Measurements from ENCODE around the gene PCED1A.
A peak's percentile ranks its signal among the peaks of the same experiment; 100 is the strongest.

PCED1A gene

DNA sequence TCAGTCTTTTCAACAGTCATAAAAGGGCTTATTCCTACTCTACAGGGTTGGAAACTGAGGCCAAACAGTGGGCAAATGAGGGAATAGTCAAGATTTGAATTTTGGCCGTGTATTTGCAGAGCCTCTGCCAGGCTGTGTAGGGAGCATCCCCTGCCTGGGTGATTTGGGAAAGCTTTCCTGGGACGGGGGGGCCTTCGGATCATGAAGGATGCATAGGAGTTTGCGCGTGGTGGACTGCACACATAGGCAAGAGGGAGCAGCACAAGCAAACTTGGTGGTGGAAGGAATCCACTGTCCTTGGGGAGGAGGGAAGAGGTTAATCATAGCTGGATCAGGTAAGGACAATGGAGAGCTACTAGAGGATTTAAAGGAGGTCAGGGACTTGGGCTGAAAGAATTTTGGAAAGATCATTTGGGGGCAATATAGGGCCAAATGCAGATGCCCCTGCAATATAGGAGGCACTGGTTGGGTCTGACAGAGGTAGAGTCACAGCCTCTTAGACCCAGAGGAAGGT, 35.3 kb upstream of the PCED1A start:
- no peaks in the 10 kb centered on the region for H3K27me3 ChIP-seq (ENCODE audit: control insufficient read depth, insufficient read depth, low read length)
- H3K36me3 ChIP-seq (ENCODE audit: control insufficient read depth, insufficient read depth, low read length) = no peaks in the 10 kb centered on the region
- no peak overlapping the region for H3K4me3 ChIP-seq (ENCODE audit: low read depth, low read length)
- H3K4me1 ChIP-seq = no peaks in the 10 kb centered on the region
- H2AFZ ChIP-seq = no peak overlapping the region
- no peak overlapping the region for H3K4me2 ChIP-seq (ENCODE audit: low read length)
- H3K79me2 ChIP-seq = peaks cover 16% of the 10 kb centered on the region
- no peaks in the 10 kb centered on the region for H3K9me3 ChIP-seq (ENCODE audit: control insufficient read depth, low read length)
- TF ChIP-seq, protein P1, sequence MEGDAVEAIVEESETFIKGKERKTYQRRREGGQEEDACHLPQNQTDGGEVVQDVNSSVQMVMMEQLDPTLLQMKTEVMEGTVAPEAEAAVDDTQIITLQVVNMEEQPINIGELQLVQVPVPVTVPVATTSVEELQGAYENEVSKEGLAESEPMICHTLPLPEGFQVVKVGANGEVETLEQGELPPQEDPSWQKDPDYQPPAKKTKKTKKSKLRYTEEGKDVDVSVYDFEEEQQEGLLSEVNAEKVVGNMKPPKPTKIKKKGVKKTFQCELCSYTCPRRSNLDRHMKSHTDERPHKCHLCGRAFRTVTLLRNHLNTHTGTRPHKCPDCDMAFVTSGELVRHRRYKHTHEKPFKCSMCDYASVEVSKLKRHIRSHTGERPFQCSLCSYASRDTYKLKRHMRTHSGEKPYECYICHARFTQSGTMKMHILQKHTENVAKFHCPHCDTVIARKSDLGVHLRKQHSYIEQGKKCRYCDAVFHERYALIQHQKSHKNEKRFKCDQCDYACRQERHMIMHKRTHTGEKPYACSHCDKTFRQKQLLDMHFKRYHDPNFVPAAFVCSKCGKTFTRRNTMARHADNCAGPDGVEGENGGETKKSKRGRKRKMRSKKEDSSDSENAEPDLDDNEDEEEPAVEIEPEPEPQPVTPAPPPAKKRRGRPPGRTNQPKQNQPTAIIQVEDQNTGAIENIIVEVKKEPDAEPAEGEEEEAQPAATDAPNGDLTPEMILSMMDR (IDR thresholded peaks at IDR 0.05) = no peak
- no peak overlapping the region for H3K27ac ChIP-seq
- no peak overlapping the region for H3K9ac ChIP-seq

DNA sequence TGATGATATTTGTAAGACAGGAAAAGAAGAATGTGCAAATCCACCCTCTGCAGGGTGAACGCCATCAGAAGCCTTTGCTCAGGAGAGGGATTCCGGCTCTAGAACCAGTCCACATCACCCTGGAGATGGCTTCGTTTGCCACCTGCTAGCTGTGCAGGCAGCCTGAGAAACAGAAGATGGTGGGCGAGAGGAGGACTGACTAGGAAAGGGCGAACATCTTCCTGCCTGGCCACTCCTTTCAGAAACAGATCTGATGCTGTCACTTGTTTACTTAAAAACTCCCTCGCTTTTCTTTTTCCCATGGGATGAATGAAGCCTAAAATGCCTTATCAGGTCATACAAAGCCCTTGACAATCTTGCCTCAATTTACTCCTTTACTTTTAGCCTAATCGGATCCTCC, 34.0 kb upstream of the PCED1A start:
- TF ChIP-seq, protein P1 (IDR thresholded peaks at IDR 0.05) = no peak
- Histone ChIP-seq H3K36me3 (ENCODE audit: control insufficient read depth, insufficient read depth, low read length) (no peaks in the 10 kb centered on the region), H3K9ac (peak overlapping the region; percentile 69), H3K4me3 (ENCODE audit: low read depth, low read length) (peak overlapping the region; percentile 92), H3K9me3 (ENCODE audit: control insufficient read depth, low read length) (no peaks in the 10 kb centered on the region), H3K27ac (no peak overlapping the region), H3K79me2 (peaks cover 16% of the 10 kb centered on the region), H3K4me1 (no peaks in the 10 kb centered on the region), H3K27me3 (ENCODE audit: control insufficient read depth, insufficient read depth, low read length) (no peaks in the 10 kb centered on the region), H2AFZ (peak overlapping the region; percentile 92), H3K4me2 (ENCODE audit: low read length) (peak overlapping the region; percentile 86)

DNA sequence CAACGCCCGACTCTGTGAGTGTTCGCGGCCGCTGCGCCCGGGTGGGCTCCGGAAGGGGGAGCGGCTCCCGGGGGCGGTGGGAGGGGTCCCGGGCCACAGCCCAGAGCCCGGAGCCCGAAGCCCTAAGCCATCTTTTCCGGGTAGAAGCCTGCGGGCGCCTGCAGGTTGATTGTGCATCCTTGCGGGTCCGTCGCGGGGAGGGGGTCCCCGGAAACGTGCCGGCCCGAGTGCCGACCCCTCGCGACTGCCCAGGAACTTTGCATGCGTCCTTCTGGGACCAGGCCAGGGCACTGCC, 33.2 kb upstream of the PCED1A start:
- Histone ChIP-seq H3K4me3 (ENCODE audit: low read depth, low read length) (peak overlapping the region; percentile 92), H2AFZ (peak overlapping the region; percentile 92), H3K36me3 (ENCODE audit: control insufficient read depth, insufficient read depth, low read length) (no peaks in the 10 kb centered on the region), H3K9me3 (ENCODE audit: control insufficient read depth, low read length) (no peaks in the 10 kb centered on the region), H3K27me3 (ENCODE audit: control insufficient read depth, insufficient read depth, low read length) (no peaks in the 10 kb centered on the region), H3K4me1 (no peaks in the 10 kb centered on the region), H3K4me2 (ENCODE audit: low read length) (peak overlapping the region; percentile 86), H3K9ac (peak overlapping the region; percentile 69), H3K27ac (no peak overlapping the region), H3K79me2 (peaks cover 16% of the 10 kb centered on the region)
- TF ChIP-seq, protein P1 (IDR thresholded peaks at IDR 0.05) = no peak

DNA sequence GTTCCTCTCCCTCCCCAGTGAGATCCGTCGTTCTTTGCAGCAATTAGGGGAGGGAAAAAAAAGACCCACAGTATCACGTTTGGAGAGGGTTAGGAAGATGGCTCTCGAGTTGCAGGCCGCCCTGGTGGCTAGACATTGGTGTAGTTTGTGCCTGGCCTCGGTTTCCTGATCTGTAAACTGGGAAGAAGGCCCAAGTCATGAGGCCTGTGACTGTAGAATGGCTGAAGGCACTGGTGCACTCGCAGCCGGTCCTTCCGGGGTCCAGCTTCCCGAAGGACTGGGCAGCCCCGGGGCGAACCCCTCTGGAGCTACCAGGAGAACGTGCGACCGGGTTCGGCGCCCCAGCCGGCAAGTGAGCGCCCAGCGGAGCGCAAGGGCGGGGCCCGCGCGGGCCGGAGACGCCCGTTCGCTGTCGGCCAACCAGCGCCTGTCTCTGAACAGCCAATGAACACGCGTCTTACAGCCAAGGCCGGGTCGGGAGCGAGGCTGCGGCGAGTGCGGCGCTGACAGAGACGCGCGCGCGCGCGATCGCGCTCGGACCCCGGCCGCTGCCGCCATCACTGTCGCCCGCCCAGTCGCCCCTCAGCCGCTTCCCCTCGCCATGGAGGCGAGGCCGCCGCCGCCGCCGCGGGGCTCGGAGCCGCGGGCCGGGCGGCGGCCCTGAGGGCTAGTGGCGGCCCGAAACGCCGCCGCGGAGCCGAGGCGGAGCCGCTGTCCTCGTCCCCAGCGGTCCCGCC, 32.7 kb upstream of the PCED1A start, which contains the start of gene PTPRA:
Gene PTPRA (plus strand): TSS at position 472 of the 737 bp plus-strand sequence. CDS start 90,797 bp downstream, outside the sequence.
- no peaks in the 10 kb centered on the region for H3K27me3 ChIP-seq (ENCODE audit: control insufficient read depth, insufficient read depth, low read length)
- peak within 1 kb of the TSS; percentile 99 for H2AFZ ChIP-seq
- H3K4me3 ChIP-seq (ENCODE audit: low read depth, low read length) = peak within 1 kb of the TSS; percentile 92
- peak within 1 kb of the TSS; percentile 100 for H3K4me2 ChIP-seq (ENCODE audit: low read length)
- no peak within 1 kb of the TSS for H3K27ac ChIP-seq
- H3K79me2 ChIP-seq = peaks cover 16% of the 10 kb centered on the region
- TF ChIP-seq, protein P1 (IDR thresholded peaks at IDR 0.05) = no peak
- no peaks in the 10 kb centered on the region for H3K4me1 ChIP-seq
- H3K9ac ChIP-seq = peak within 1 kb of the TSS; percentile 69
- no peaks in the 10 kb centered on the region for H3K9me3 ChIP-seq (ENCODE audit: control insufficient read depth, low read length)
- no peaks in the 10 kb centered on the region for H3K36me3 ChIP-seq (ENCODE audit: control insufficient read depth, insufficient read depth, low read length)
